ENCODE measurements around the gene CNMD. TPM values are rescaled to one million over a fixed set of nuclear protein-coding genes. Genes with fewer than 3 reads are reported as not detected.

Gene CNMD
- polyA plus RNA-seq (2011; rRNA removed), result not detected in 2 replicates
- polyA plus RNA-seq (2012; cell fraction: cytosol; rRNA removed), result not detected in 2 replicates
- polyA plus RNA-seq (2012; cell fraction: nucleus; rRNA removed), result not detected in 2 replicates
- polyA plus RNA-seq (2017; fragmentation: RNase III; extraction: RNeasy Plus Mini Kit Qiagen cat#74134 plus additional on column Dnase treatment), result not detected in 3 replicates
- polyA minus RNA-seq (2011; rRNA and poly(A)+ RNA removed), result not detected in 2 replicates

- WGBS (ENCODE audit: missing lambda C conversion rate), result 65% methylated on average over 13 of the region's 34 CpGs
- no peak for TF ChIP-seq CEBPB (IDR thresholded peaks at IDR 0.05)
- Histone ChIP-seq H3K4me3 (no peak within 1 kb of the TSS), H3K9me3 (no peaks in the 10 kb centered on the region), H3K27ac (no peak within 1 kb of the TSS), H3K4me1 (no peaks in the 10 kb centered on the region), H3K4me2 (no peak within 1 kb of the TSS)
- no peak for DNase-seq (ENCODE audit: low read depth in 1 of 2, low spot score in 1 of 2)
- no peak for FAIRE-seq
- ChIA-PET POLR2A (no interaction called here), CTCF (no interaction called here)
- no peak for ATAC-seq
Observed at GRCh38 chr13:52739468-52740071, at the start of gene CNMD. Gene CNMD, minus strand, starts transcription at chr13:52739820. Its CDS starts 119 bp downstream, at chr13:52739701.

GRCh38 chr13:52788011-52788410 lies 48.4 kb upstream of the CNMD start:
- Histone ChIP-seq H3K4me1 (no peaks in the 10 kb centered on the region), H3K9me3 (no peaks in the 10 kb centered on the region), H3K4me2 (no peak overlapping the region), H3K4me3 (no peak overlapping the region), H3K27ac (no peak overlapping the region)
- WGBS (ENCODE audit: missing lambda C conversion rate), result 8% methylated on average over 4 of the region's 4 CpGs
- FAIRE-seq (no peak), DNase-seq (ENCODE audit: low read depth in 1 of 2, low spot score in 1 of 2) (no peak), ATAC-seq (no peak)
- ChIA-PET POLR2A (no interaction called here), CTCF (no interaction called here)
- TF ChIP-seq RAD21 (conservative IDR thresholded peaks at IDR 0.05 in 1 of 2, IDR thresholded peaks at IDR 0.05 in 1 of 2) (no peak), PBX3 (IDR thresholded peaks at IDR 0.05) (no peak), HEYL (CRISPR knock-in tag; IDR thresholded peaks at IDR 0.05) (no peak), HES2 (IDR thresholded peaks at IDR 0.05) (no peak), TP53 (CRISPR knock-in tag; IDR thresholded peaks at IDR 0.05) (no peak), NFE2L2 (conservative IDR thresholded peaks at IDR 0.05; ENCODE audit: low read length) (no peak)

GRCh38 chr13:52787235-52787634 lies 47.6 kb upstream of the CNMD start:
- CTCF ChIA-PET, result no interaction called here
- Histone ChIP-seq H3K27ac (no peak overlapping the region), H3K4me2 (no peak overlapping the region), H3K9me3 (no peaks in the 10 kb centered on the region), H3K4me1 (no peaks in the 10 kb centered on the region), H3K4me3 (no peak overlapping the region)
- DNase-seq (ENCODE audit: low read depth in 1 of 2, low spot score in 1 of 2) (no peak), FAIRE-seq (no peak), ATAC-seq (no peak)
- POLR2A ChIA-PET, result no interaction called here
- WGBS (ENCODE audit: missing lambda C conversion rate), result 13% methylated on average over 1 of the region's 2 CpGs
- TF ChIP-seq KDM1A (IDR thresholded peaks at IDR 0.05; ENCODE audit: low read depth), result no peak
- TF ChIP-seq ZSCAN20 (CRISPR knock-in tag; IDR thresholded peaks at IDR 0.05), result no peak
- TF ChIP-seq USF2 (IDR thresholded peaks at IDR 0.05), result no peak
- no peak for TF ChIP-seq HOXA7 (CRISPR knock-in tag; IDR thresholded peaks at IDR 0.05)
- no peak for TF ChIP-seq CEBPB (IDR thresholded peaks at IDR 0.05)
- no peak for TF ChIP-seq FOXS1 (CRISPR knock-in tag; IDR thresholded peaks at IDR 0.05)
- TF ChIP-seq SREBF2 (IDR thresholded peaks at IDR 0.05), result no peak
- no peak for TF ChIP-seq KDM5A (IDR thresholded peaks at IDR 0.05)
- TF ChIP-seq EHMT2 (IDR thresholded peaks at IDR 0.05; ENCODE audit: low read depth), result no peak
- TF ChIP-seq NFE2L2 (conservative IDR thresholded peaks at IDR 0.05; ENCODE audit: low read length), result no peak
- no peak for TF ChIP-seq JUNB (IDR thresholded peaks at IDR 0.05)
- no peak for TF ChIP-seq POLR2A (IDR thresholded peaks at IDR 0.05; ENCODE audit: low read length)
- no peak for TF ChIP-seq FOSB (CRISPR knock-in tag; IDR thresholded peaks at IDR 0.05)
- no peak for TF ChIP-seq E2F6 (IDR thresholded peaks at IDR 0.05; ENCODE audit: borderline replicate concordance, low read depth)
- TF ChIP-seq HMGXB4 (CRISPR knock-in tag; IDR thresholded peaks at IDR 0.05; ENCODE audit: borderline replicate concordance), result no peak
- TF ChIP-seq HES2 (IDR thresholded peaks at IDR 0.05), result no peak
- TF ChIP-seq HOXB5 (CRISPR knock-in tag; IDR thresholded peaks at IDR 0.05), result no peak
- no peak for TF ChIP-seq CTCF (IDR thresholded peaks at IDR 0.05)
